ENCODE data around the gene SPATA45.
A peak's percentile ranks its signal among the peaks of the same experiment; 100 is the strongest.
"Not testable (repeated sequence)": the region's sequence is repeated elsewhere in the genome, so short reads cannot be mapped to it uniquely, and the experiment has no call there.

Gene SPATA45

GRCh38 chr1:212847549-212847948, at the start of gene SPATA45:
TSS of gene SPATA45 (minus strand) at chr1:212847649. CDS start at chr1:212836149, 11,500 bp downstream.
- no peak for DNase-seq

- DNase-seq, result no peak
Measured at GRCh38 chr1:212892108-212892507, 44.7 kb upstream of the SPATA45 start.

GRCh38 chr1:212884592-212884991, 37.1 kb upstream of the SPATA45 start:
- no peak for DNase-seq

GRCh38 chr1:212879947-212880690, 32.7 kb upstream of the SPATA45 start:
- DNase-seq, result no peak

- no peak for DNase-seq
Measured at GRCh38 chr1:212878418-212878817, 31.0 kb upstream of the SPATA45 start.

- DNase-seq, result no peak
Measured at GRCh38 chr1:212873518-212873917, 26.1 kb upstream of the SPATA45 start.

GRCh38 chr1:212871976-212872375, 24.5 kb upstream of the SPATA45 start:
- DNase-seq, result no peak

- no peak for DNase-seq
Measured at GRCh38 chr1:212867192-212867591, 19.7 kb upstream of the SPATA45 start.

- no peak for DNase-seq
Measured at GRCh38 chr1:212864201-212864600, 16.8 kb upstream of the SPATA45 start.

- DNase-seq, result not testable (repeated sequence)
Measured at GRCh38 chr1:212863345-212863744, 15.9 kb upstream of the SPATA45 start.

- DNase-seq, result no peak
Measured at GRCh38 chr1:212862111-212862690, 14.8 kb upstream of the SPATA45 start.

- no peak for DNase-seq
Measured at GRCh38 chr1:212860713-212861581, 13.5 kb upstream of the SPATA45 start.

- DNase-seq, result peak; percentile 6
Measured at GRCh38 chr1:212858461-212859265, 11.2 kb upstream of the SPATA45 start.

GRCh38 chr1:212857992-212858460, 10.6 kb upstream of the SPATA45 start, which contains the start of gene FLVCR1:
TSS of gene FLVCR1 (plus strand) at chr1:212858275. CDS start at chr1:212858453, 178 bp downstream.
- DNase-seq, result peak; percentile 90

- no peak for DNase-seq
Measured at GRCh38 chr1:212856755-212857154, 9.3 kb upstream of the SPATA45 start.

GRCh38 chr1:212853658-212854057, 6.2 kb upstream of the SPATA45 start:
- no peak for DNase-seq

GRCh38 chr1:212852105-212852688, 4.7 kb upstream of the SPATA45 start:
- no peak for DNase-seq

- DNase-seq, result not testable (repeated sequence)
Measured at GRCh38 chr1:212844521-212844920, 2.9 kb downstream of the SPATA45 start.

- DNase-seq, result no peak
Measured at GRCh38 chr1:212838145-212838544, 9.3 kb downstream of the SPATA45 start.

- DNase-seq, result not testable (repeated sequence)
Measured at GRCh38 chr1:212833211-212834207, 13.9 kb downstream of the SPATA45 start.

- no peak for DNase-seq
Measured at GRCh38 chr1:212828395-212828794, 19.1 kb downstream of the SPATA45 start.
